ENCODE measurements around the gene NOTCH2.

Gene NOTCH2

DNA sequence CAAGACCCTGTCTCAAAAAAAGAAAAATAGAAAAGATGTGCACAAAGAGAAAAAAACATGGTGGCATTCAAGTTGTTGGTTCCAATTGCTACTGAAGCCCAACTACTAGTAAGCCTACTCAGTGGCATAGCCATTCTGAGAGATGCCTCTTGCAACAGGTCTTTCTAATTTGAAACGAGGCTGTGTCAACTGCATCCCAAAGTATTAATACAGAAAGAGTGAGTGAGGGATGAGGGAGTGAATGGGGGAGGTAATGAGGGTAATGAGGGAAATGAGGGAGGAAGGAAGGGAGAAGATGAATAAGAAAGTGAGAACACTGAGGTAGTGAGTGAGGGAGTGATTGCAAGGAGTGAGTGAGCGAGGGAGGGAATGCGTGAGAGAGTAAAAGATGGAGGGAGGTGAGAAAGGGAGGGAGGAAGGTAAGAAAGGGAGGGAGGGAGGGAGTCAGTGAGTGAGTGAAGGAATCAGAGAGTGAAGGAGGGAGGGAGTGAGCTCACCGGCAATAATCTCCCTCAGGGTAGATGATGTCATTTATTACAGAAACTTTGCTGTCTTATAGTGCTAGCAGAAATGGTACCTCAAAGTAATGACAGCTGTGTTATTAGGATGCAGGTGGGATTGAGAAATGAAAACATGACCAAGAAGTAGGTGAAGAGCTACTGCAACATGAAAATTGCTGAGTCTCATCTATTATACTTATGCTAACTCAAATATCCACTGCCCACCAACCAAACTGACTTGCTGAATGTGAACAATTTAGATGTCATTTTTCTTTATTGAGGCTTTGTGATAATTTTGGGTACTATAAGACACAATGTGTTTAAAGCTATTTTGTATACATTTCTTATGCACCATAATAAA, 97.5 kb downstream of the NOTCH2 start:
- no peak for DNase-seq

DNA sequence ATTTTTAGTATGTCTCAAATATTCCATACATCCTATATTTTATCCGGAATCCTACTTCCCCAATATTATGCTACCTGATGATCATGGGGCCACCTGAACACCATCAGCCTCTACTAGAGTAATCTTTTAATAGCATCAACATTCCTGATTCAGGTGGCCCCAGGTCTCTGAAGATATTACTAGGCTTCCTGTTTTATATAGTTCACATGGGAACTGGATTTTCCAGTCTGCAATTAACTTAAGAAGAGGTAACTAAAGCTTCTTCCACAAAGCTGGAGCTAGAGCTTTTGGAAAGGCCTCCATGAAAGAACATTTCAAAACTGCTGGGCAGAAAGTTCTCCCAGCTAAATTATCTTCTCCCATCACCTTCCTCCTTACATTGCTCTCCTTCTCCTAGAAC, 100.9 kb downstream of the NOTCH2 start:
- DNase-seq = no peak

DNA sequence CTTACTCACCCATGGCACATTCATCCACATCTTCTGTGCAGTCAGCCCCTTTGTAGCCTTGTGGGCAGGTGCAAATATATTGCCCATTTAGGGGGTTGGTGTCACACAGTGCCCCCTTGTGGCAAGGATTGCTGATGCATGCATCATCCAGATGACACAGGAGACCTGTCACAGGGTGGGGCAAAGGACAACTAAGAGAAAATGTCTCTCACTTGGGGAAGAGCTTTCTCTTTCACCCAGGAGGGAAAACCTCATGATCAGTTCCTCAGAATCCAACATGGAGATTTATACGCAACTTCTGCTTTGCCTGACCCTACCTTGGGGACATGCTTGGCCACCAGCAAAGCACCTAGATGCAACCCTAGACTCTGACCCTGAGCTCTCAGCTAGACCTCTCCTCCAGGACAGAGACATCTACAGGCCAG, 101.4 kb downstream of the NOTCH2 start:
- peak in 2 of 3 experiments; percentile 40 to 80 for DNase-seq

DNA sequence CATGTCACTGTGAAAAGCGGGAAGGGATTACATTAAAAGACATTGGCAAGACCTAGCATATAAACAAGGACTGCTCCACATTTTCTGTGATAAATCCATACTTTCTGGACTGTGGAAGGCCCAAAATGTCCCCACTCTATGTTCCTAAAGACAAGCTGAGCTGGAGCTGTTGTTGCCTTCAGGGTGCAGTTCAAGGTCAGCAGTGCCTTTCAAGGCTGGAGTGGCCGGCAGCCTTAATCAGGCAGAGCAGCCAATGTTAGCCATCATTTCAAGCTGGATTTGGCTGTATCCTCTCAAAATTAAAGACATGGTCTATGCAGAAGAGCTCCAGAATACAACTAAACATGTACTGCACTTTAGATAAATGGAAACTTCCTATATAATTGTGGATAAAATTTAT, 102.8 kb downstream of the NOTCH2 start:
- no peak for DNase-seq

DNA sequence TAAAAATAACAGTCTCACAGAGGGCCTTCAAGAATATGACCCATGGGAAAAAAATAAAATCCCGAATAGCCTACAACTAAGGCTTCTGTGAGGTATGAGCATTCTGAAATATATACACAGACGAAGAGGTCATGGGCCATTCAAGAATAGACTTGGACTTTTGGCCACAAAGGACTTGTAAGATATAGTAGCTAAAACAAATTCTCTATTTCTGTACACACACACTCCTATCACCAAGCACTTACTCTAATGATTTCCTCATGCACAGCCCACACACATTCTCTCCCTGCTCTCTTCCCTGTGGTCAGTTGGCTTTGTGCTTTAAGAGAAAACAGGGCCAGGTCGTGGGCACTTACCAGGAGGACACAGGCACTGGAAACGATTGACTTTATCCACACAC, 103.4 kb downstream of the NOTCH2 start:
- no peak for DNase-seq

DNA sequence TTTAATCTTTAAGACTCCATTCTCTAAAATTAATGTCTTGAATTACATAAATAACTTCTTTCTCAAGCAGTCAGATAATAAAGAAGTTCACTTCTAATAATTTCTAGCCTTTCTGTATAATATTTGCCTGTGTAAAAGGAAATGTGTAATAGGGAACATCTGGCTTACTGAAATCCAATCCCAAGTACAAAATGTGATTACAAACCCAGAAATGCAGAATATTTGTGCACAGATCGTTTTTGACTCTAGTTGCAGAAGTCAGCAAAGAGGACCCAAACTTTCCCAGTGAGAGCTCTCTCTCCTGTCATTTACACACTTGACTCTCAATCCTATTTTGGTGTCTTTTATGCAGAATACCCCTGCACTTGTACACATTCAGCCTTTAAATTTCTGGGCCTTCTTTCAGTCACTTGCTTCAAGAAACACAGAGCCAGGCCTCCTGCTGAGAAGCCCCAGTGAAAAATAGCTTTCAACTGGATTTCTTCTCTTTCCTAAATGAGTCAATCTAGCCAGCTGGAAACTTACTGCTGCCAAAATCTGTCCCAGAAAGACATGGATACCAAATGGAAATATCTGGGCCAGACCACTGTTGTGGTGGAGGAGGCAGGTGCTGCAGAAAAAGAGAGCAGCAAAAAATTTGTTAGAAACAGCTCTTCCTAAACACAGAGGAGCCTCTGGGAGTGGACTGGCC, 104.6 kb downstream of the NOTCH2 start:
- no peak for DNase-seq

DNA sequence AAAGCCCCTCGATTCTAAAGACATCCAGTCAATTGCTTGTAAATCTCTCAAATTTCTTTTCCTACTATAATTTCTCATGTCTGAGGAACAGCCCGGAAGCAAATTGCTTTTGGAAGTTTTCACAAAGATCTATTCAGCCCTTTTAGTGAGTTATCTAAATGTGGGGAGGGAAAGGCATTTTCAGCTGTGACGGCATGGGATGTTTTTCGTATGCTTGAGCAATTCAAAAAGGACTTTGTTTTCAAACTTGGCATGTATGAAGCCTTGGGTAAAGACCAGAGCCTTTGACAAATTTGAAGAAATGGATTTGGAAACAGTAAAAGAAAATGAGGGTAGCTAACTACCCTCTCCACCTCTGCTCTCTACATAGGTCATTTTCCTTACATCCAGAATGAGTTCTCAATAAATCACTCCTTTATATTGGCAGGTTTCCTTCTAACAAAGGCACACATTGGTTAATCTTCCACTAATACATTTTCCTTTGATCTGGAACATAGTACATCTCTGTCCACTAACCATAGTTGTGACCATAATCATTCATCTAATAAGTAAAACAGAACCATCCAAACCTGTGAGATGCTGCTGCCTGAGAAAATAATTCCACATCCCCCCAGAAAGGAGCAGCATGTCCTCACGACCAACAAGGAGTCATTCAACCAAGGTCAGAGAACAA, 107.0 kb downstream of the NOTCH2 start:
- no peak for DNase-seq

DNA sequence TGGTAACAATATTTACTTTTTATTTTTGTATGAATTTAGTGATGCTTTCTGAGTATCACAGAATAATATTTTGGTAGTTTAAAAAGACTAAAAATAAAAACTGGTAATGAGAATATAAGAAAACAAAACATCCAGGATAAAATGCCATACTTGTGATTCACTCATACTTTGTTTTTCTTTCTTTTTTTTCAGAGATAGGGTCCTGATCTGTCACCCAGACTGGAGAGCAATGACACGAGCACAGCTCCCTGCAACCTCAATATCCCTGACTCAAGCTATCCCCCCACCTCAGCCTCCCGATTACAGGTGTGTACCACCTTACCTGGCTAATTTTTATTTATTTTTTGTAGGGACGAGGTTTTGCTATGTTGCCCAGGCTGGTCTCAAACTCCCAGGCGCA, 109.0 kb downstream of the NOTCH2 start:
- no peak for DNase-seq

DNA sequence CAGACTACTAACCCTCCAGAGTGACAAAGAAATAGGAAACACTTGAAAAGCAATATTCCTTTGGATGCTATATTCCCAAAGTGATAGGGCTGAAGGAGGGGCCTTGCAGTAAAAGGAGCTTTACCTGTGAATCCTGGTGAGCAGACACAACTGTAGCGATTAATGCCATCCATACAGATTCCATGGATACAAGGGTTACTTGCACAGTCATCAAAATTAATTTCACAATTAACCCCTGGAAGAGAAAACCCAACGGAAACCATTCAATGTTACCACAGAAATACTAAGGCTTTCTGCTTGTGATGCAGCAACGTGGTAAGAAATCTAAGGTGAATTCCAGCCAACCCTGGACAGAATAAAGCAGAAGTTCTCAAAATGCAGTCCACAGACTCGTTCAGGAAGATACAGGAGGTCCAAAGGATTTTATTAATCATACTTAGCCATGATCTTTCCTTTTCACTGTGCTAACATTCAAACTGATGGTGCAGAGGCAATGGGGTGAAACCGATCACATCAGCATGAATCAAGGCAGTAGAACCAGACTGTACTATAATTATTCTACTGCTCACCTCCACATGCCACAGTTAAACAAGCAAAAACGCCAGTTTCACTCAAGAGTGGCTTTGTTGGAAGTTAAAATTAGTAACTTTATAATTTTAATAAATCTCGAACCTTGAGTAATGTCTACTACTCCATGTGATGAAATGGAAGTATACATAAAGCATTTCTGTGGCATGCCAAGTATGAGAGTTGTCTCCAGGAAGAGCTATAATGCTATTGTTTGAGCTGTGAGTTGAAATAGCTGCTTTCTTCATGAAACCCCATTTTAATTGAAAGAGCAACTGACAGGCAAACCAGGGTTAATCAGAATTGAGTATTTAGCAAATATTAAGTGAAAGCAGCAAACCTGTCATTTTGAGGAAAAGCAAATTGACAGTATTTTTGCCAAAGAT, 109.9 kb downstream of the NOTCH2 start:
- DNase-seq = no peak

DNA sequence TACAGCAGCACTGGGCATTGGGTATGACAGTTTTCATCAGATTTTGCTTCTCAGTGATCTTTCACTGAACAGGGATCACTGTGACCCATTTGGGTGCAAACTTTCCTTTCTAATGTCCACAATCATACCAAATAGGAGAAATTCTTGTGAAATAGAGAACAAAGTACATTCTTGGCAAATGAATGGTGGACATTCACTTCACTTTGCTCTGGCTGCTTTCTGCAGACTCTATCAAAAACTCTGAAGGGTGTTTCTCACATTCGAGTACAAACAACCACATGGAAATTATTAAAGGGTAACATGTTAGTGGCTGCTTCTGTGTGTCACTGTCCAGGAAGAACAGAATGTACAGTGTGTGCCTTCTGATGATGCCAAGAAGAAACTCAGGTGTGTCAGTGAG, 111.2 kb downstream of the NOTCH2 start:
- no peak for DNase-seq

DNA sequence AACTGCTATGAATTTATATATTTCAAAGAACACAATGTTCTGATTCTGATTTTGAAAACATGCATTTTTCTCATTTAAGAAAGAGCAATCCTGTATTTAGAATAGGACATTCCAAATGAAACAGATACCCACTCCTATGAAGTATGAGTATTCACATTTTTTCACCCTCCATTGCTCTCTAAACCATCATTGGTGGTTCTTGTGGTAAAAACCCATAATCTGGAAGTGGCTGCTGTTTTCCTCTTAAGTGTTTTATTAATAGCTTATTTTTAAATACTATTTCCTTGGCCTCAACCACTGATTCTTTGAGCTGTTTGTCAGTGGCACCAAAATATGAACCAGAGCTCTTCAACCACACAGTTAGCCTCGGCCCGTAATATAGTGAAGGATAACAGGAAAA, 113.2 kb downstream of the NOTCH2 start:
- no peak for DNase-seq

DNA sequence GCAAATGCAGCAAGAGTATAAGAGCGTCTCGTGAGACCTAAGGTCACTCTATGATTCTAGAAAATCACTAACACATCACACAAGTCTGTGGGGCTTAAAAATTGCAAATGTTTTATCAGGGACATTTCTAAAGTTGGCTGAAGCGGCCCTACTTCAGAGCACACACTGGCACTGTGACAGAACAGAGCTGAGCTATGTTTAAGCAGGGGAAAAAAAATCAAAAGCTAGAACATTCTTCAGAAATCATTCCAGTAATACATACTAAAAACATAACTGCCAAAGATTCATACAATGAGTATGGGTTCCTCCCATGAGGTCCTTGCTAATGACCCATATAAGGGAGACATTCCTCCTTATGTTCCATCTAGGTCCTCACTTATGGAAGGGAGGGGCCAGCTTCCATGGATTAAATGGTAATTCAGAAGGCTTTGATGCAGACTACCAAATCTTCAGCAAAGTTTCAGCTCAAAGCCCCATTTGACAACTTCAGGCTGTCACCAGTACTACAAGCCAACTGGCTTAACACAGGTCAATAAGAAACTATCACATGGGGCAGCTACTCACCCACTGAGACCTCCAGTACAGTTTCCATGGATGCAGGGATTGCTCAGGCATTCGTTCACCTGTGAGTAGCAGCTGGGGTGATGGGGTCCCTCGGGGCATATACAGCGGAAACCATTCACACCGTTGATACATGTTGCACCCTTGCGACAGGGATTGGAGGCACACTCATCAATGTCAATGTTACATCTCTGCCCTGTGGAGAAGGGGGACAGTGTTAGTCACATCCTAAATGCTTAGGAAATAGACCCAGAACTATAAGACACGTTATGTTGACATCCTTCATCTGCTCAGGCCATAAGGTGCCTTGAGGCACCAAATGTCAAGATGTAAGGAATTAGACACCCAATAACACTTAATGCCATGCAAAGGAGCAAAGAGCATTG, 114.7 kb downstream of the NOTCH2 start:
- no peak for DNase-seq

DNA sequence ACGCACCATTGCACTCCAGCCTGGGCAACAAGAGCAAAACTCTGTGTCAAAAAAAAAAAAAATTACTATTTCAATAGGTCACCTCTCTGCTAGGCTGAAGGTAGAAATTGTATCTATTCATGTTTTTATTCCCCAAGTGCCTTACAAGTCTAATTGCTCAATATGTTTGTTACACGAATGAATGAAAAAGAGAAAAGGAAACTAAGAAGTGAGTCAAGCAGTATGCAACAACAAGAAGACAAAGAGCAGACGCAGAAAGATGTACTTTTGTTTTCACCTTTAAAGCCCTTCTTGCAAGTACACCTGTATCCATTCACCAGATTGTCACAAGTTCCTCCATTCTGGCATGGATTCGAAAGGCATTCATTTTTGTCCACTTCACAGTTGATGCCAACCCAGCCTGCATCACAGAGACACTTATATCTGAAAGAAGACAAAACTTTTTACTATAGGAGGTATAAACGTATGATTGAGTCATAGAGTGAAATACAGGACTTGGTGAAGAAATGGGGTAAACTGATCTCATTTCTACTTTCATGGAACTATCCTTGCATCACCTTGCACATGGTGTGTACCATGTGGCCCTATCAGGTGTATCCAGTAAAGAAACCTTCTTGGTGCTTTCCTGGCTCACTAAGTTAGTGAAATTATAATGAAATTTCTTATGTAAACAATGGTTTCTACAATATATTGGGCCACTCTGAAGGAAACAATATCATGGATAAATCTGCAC, 116.0 kb downstream of the NOTCH2 start:
- DNase-seq = no peak

DNA sequence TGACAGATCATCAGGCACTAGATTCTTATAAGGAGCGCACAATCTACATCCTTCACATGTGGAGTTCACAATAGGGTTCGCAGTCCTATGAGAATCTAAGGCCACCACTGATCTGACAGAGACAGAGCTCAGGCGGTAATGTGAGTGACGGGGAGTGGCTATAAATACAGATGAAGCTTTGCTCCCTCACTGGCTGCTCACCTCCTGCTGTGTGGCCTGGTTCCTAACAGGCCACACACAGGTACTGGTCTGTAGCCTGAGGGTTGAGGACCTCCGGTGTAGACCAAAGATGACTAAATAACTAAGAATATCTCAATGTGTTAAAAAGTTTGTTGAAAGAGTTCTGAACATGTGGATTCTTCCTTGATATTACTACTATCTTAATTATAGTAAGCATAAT, 117.0 kb downstream of the NOTCH2 start:
- DNase-seq = no peak

DNA sequence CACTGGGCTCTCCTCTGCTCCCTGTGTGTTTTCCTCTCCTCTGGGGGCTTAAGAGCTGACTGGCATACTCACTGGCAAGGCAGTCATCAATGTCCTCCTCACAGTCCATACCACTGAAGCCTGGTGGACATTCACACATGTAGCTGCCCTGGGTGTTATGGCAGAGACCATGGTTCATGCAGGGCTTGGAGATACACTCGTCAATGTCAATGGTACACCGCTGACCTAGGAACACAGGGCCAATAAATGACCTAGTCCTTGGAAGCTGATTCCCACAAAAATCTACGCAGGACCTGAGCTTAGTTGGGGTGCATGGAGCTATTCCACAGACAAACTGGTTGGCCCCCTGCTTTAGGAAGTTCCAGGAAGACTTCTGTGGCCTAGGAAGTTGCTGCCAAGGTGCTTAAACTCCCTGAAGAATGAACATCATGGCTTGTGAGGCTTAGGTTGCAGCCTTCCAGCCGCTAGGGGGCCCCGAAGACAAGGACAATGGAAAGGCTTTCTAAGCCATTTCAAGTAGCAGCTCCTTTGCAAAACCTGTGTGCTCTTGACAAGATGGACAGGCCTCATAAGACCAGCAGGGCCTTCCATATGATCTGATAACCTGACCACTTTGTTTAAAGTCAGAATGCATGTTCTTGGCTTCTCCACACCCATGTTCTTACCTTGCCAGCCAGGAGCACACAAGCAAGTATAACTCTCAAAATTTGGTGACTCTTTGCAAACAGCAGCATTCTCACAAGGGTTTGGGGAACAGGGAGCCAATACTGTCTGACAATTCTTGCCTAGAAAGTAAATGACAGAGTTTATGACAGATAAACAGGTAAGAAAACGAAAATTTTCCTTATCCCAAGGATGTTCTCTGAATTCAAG, 120.9 kb downstream of the NOTCH2 start:
- DNase-seq = peak; percentile 70 to 88 (median 87)

DNA sequence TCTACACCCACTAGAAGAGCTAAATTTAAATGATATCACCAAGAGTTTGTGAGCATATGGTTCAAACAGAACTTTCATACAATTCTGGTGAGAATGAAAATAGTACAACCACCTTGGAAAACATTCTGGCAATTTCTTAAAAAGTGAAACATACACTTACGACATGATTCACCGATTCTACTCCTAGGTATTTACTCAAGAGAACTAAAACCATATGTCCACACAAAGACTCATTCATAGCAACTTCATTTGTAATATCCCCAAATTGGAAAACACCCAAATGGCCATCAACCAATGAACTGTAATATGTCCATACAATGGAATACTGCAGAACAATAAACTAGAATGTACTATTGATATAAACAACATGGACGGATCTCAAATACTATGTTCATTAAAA, 122.0 kb downstream of the NOTCH2 start:
- no peak for DNase-seq

DNA sequence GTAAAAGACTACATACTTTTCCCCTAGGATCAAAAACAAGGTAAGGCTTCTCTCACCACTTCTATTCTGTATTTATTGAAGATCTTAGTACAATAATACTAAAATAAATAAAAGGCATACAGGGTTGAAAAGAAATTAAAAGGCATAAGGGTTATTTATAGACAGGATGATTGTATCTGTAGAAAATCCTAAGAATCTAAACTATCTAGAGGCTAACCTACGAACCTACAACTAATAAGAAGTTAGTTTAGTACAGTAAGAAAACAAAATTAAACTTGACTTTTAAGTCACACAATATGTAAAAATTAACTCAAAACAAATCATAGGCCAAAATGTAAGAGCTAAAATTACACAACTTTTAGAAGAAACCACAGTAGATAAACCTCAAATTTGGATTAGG, 122.7 kb downstream of the NOTCH2 start:
- no peak for DNase-seq

DNA sequence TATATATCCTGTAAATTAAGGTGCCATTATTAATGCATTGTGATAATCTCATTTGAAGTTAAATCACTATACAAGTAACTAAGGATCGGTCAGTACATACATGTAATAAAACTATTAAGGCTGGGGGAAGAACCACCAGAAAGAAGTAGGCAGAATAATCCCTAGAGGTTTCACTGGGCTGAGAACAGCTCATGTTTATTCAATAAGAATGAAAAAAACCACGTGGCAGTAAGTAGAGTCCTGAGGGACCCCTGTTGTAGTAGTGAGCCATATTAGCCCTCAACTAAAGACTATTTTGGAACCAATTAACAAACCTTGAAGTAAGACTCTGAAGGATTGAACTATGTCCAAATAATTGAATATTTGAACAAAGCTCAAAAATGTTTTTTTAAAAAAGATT, 126.2 kb downstream of the NOTCH2 start:
- DNase-seq = no peak

DNA sequence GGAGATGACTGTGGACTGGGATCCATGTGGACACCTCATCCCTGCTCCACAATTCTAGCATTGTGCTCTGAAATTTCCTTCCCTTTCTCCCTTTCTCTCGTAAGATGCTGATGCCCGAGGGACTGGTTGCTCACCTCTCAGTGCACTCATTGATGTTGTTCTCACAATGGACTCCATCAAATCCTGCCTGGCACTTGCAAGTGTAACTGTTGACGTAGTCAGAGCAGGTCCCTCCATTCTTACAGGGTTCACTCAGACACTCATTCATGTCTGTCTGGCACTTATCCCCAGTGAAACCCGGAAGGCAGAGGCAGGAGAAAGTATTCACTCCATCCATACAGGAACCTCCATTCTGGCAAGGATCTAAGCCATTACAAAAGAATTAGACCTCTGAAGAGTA, 128.1 kb downstream of the NOTCH2 start:
- DNase-seq = no peak

DNA sequence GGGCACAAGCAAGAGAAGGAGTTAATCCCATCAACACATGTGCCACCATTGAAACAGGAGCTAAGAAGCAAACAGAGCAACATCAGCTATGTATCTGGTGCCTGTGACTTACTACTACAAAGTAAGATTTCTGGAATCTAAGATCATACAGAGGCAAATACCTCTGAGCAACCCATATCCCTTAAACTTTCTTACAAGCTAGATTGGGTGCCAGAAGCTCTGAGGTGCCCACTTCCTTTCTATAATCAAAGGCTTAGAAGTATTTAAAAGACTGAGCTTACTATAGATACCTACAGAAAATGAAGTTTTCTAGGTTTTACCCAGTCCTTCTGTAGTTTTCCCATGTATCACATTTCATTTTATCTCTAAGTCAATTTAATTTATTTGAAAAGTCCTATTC, 128.8 kb downstream of the NOTCH2 start:
- DNase-seq = no peak

Measured in NCI-H1417 (cell line).